ENCODE data around the gene NUAK2. TPM values are rescaled to one million over a fixed set of nuclear protein-coding genes. Genes with fewer than 3 reads are reported as not detected.

The NUAK2 gene
- total RNA-seq (2021), result 3.8 and 3.9 TPM in 2 replicates
- Bru-seq, nascent RNA, result percentile 69 among the genes with signal in this experiment
- percentile 88 among the genes with signal in this experiment for BruChase-seq, experiment 1, labeled RNA remaining after a 2-hour chase
- percentile 63 among the genes with signal in this experiment for BruChase-seq, experiment 2, labeled RNA remaining after a 6-hour chase
- long read RNA-seq, transcript NUAK2-201 (7 exons, 3,441 nt), result major isoform, 9 of 9 reads
- long read RNA-seq, partial matches to known transcripts, result 0 of 9 reads
- long read RNA-seq, other reads (novel, unspliced or antisense), result 0 of 9 reads

- Histone ChIP-seq H4K20me1 (ENCODE audit: insufficient read depth) (no peaks in the 10 kb centered on the region), H3K4me2 (peak within 1 kb of the TSS; percentile 96), H3F3A (ENCODE audit: insufficient read depth, low read depth) (peaks cover 15% of the 10 kb centered on the region; the same call in 1 of the 2 replicates), H3K79me2 (ENCODE audit: low read depth) (peaks cover 11% of the 10 kb centered on the region; the same call in 1 of the 2 replicates), H3K27me3 (ENCODE audit: insufficient read depth, low read depth) (0 out of 2 replicates have a peak, but pooled peaks cover 2% of the 10 kb centered on the region), H3K36me3 (ENCODE audit: low read depth) (no peaks in the 10 kb centered on the region), H3K9me3 (ENCODE audit: insufficient read depth, low read depth) (no peaks in the 10 kb centered on the region), H3K4me3 (peak within 1 kb of the TSS; percentile 94), H3K9me2 (ENCODE audit: insufficient read depth) (no peaks in the 10 kb centered on the region), H3K27ac (no peak within 1 kb of the TSS), H2AFZ (peak within 1 kb of the TSS; percentile 99), H3K4me1 (replicated peaks; ENCODE audit: insufficient read depth) (peaks cover 56% of the 10 kb centered on the region)
- ChIA-PET POLR2A (ENCODE audit: unreplicated experiment) (interaction anchor here (0.6 kb wide), 2 partner anchors 113 to 177 kb away, joined by 4 to 5 read pairs; no protein-coding TSS in a partner anchor), CTCF (interaction anchor here (0.7 to 1.1 kb wide), 3 partner anchors 48 to 66 kb away, joined by 3 to 10 read pairs (median 5); no protein-coding TSS in a partner anchor)
- TSS peak; percentile 77 for BruUV-seq (replicated peaks)
- intact Hi-C loops (cut with micrococcal nuclease; ENCODE audit: unreplicated experiment), result loop anchor here (1.0 kb wide), 1 partner anchor 48 kb away; no protein-coding TSS in a partner anchor
- DNase-seq, result peak; percentile 71 to 91
- no peak for TF ChIP-seq EZH2 (IDR thresholded peaks at IDR 0.05; ENCODE audit: low read depth)
- TF ChIP-seq, protein P1, sequence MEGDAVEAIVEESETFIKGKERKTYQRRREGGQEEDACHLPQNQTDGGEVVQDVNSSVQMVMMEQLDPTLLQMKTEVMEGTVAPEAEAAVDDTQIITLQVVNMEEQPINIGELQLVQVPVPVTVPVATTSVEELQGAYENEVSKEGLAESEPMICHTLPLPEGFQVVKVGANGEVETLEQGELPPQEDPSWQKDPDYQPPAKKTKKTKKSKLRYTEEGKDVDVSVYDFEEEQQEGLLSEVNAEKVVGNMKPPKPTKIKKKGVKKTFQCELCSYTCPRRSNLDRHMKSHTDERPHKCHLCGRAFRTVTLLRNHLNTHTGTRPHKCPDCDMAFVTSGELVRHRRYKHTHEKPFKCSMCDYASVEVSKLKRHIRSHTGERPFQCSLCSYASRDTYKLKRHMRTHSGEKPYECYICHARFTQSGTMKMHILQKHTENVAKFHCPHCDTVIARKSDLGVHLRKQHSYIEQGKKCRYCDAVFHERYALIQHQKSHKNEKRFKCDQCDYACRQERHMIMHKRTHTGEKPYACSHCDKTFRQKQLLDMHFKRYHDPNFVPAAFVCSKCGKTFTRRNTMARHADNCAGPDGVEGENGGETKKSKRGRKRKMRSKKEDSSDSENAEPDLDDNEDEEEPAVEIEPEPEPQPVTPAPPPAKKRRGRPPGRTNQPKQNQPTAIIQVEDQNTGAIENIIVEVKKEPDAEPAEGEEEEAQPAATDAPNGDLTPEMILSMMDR (conservative IDR thresholded peaks at IDR 0.05), result peak; percentile 50; the same call in 1 of the 2 replicates
Observed at GRCh38 chr1:205321162-205321958, at the start of gene NUAK2. NUAK2 (minus strand) TSS chr1:205321745; CDS start chr1:205321628, 117 bp downstream.

GRCh38 chr1:205370780-205371179, 49.2 kb upstream of the NUAK2 start:
- no peaks in the 10 kb centered on the region for H3K79me2 ChIP-seq (ENCODE audit: low read depth)
- H3F3A ChIP-seq (ENCODE audit: insufficient read depth, low read depth), result peaks cover 13% of the 10 kb centered on the region; the same call in 1 of the 2 replicates
- no peak overlapping the region for H3K4me2 ChIP-seq
- no peaks in the 10 kb centered on the region for H3K36me3 ChIP-seq (ENCODE audit: low read depth)
- no TSS peak for BruUV-seq (replicated peaks)
- H3K27me3 ChIP-seq (ENCODE audit: insufficient read depth, low read depth), result peaks cover 14% of the 10 kb centered on the region; the same call in 1 of the 2 replicates
- H3K27ac ChIP-seq, result no peak overlapping the region
- no peak overlapping the region for H3K4me3 ChIP-seq
- intact Hi-C loops (cut with micrococcal nuclease; ENCODE audit: unreplicated experiment), result no loop called here
- no peaks in the 10 kb centered on the region for H3K9me2 ChIP-seq (ENCODE audit: insufficient read depth)
- TF ChIP-seq, protein P1 (conservative IDR thresholded peaks at IDR 0.05), result no peak
- TF ChIP-seq EZH2 (IDR thresholded peaks at IDR 0.05; ENCODE audit: low read depth), result no peak
- H4K20me1 ChIP-seq (ENCODE audit: insufficient read depth), result no peaks in the 10 kb centered on the region
- H3K9me3 ChIP-seq (ENCODE audit: insufficient read depth, low read depth), result no peaks in the 10 kb centered on the region
- POLR2A ChIA-PET (ENCODE audit: unreplicated experiment), result no interaction called here
- H2AFZ ChIP-seq, result no peak overlapping the region
- CTCF ChIA-PET, result no interaction called here
- peaks cover 17% of the 10 kb centered on the region for H3K4me1 ChIP-seq (replicated peaks; ENCODE audit: insufficient read depth)
- DNase-seq, result no peak

DNA sequence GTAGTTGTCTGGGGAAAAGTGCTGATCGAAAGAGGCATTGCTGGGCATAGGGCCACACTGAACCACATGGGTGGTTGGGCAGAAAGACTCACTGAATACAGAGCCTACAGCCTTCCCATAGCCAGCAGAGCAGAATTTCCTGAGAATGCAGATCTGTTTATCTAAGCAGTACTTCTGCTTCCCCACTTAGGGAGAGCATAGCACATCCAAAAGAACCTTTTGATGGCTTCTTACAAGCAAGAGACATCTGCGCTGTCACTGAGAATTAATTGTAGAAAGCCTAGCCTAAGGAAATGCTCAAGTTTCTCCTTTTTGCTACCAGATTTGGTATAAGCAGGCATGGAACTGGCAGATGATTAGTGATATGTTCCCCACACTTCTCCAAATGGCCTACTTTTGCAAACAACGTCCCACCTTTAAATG, 48.2 kb upstream of the NUAK2 start:
- Histone ChIP-seq H3K9me3 (ENCODE audit: insufficient read depth, low read depth) (no peaks in the 10 kb centered on the region), H3K4me2 (no peak overlapping the region), H3K79me2 (ENCODE audit: low read depth) (no peaks in the 10 kb centered on the region), H3K4me1 (replicated peaks; ENCODE audit: insufficient read depth) (peaks cover 12% of the 10 kb centered on the region), H4K20me1 (ENCODE audit: insufficient read depth) (no peaks in the 10 kb centered on the region), H3K9me2 (ENCODE audit: insufficient read depth) (no peaks in the 10 kb centered on the region), H3K36me3 (ENCODE audit: low read depth) (no peaks in the 10 kb centered on the region), H3K27ac (no peak overlapping the region), H3K27me3 (ENCODE audit: insufficient read depth, low read depth) (peaks cover 17% of the 10 kb centered on the region; the same call in 1 of the 2 replicates), H3F3A (ENCODE audit: insufficient read depth, low read depth) (peaks cover 8% of the 10 kb centered on the region; the same call in 1 of the 2 replicates), H3K4me3 (no peak overlapping the region), H2AFZ (no peak overlapping the region)
- DNase-seq, result no peak
- intact Hi-C loops (cut with micrococcal nuclease; ENCODE audit: unreplicated experiment), result no loop called here
- POLR2A ChIA-PET (ENCODE audit: unreplicated experiment), result no interaction called here
- CTCF ChIA-PET, result no interaction called here
- BruUV-seq (replicated peaks), result no TSS peak
- TF ChIP-seq EZH2 (IDR thresholded peaks at IDR 0.05; ENCODE audit: low read depth), result no peak
- TF ChIP-seq, protein P1 (conservative IDR thresholded peaks at IDR 0.05), result no peak

Measured in PC-9 (cell line).